ENCODE measurements around the gene PRSS37. TPM values are rescaled to one million over a fixed set of nuclear protein-coding genes. Genes with fewer than 3 reads are reported as not detected.

Gene PRSS37
- total and polyA plus RNA-seq, 2 of the 13 experiments (the other 11 are each of a cell fraction or from before 2014, with no cell fraction given), result not detected

DNA sequence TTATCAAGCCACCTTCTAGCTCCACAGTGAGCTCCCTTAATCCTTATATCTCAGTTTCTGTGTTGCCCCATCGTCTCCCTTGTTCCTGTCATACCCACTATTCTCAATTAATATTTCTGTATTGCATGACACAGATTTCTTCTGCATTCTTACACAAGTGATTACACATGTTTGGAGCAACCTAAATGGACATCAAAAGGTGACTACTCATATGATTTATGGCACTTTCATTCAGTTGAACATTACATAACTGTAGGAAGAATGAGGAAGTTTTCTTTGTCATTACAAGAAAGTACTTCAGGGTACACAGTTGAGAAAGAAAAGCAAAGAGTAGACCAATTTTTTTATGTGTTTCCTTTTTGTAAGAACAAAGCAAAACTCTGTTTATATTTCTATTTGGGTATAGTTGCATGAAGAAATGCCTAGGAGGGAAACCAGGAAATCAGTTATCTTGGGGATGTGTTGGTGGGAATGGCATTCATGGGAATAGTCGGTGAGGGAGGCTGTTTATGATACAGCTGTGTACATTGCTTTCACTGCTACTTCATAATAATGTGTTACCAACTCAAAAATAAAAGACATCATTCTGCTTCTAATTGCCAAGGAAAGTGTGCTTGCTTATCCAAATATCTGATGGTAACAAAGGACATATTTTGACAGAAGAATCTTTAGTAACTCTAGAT, 23.6 kb upstream of the PRSS37 start (continued):
- TF ChIP-seq, protein P1, sequence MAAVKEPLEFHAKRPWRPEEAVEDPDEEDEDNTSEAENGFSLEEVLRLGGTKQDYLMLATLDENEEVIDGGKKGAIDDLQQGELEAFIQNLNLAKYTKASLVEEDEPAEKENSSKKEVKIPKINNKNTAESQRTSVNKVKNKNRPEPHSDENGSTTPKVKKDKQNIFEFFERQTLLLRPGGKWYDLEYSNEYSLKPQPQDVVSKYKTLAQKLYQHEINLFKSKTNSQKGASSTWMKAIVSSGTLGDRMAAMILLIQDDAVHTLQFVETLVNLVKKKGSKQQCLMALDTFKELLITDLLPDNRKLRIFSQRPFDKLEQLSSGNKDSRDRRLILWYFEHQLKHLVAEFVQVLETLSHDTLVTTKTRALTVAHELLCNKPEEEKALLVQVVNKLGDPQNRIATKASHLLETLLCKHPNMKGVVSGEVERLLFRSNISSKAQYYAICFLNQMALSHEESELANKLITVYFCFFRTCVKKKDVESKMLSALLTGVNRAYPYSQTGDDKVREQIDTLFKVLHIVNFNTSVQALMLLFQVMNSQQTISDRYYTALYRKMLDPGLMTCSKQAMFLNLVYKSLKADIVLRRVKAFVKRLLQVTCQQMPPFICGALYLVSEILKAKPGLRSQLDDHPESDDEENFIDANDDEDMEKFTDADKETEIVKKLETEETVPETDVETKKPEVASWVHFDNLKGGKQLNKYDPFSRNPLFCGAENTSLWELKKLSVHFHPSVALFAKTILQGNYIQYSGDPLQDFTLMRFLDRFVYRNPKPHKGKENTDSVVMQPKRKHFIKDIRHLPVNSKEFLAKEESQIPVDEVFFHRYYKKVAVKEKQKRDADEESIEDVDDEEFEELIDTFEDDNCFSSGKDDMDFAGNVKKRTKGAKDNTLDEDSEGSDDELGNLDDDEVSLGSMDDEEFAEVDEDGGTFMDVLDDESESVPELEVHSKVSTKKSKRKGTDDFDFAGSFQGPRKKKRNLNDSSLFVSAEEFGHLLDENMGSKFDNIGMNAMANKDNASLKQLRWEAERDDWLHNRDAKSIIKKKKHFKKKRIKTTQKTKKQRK (IDR thresholded peaks at IDR 0.05; ENCODE audit: low read length), result no peak
- no peak for TF ChIP-seq ZNF382 (CRISPR knock-in tag; IDR thresholded peaks at IDR 0.05; ENCODE audit: borderline replicate concordance)
- TF ChIP-seq SYNCRIP (IDR thresholded peaks at IDR 0.05; ENCODE audit: insufficient read depth, low read depth, low read length), result no peak

DNA sequence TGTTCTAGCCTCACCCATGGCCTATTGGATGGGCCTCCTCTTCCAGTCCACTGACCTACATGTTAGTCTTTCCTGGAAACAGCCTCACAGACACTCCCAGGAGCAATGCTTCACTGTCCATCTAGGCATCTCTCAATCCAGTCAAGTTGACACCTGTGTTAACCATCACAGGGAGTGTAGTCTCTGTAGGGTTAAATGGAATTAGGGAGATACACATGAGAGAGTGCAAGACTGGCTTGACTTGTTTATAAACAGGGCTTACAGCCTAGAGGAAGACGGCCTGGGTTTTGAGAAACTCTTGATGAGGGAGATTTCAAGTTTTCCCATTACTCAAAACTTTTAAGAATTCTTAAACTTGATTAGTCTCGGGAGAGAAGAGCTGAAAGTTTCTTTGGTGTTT, 18.9 kb upstream of the PRSS37 start:
- H3K36me3 ChIP-seq (replicated peaks in 1 of 2; ENCODE audit: control insufficient read depth in 1 of 2, insufficient read depth in 2 of 2, low read length in 2 of 2), result no peaks in the 10 kb centered on the region
- H3K4me2 ChIP-seq (ENCODE audit: low read depth, low read length), result no peak overlapping the region
- no peaks in the 10 kb centered on the region for H3K9me3 ChIP-seq (ENCODE audit: low read length)
- ChIA-PET POLR2A (no interaction called here), CTCF (ENCODE audit: low intra/inter-chr PET ratio, low total read pairs) (no interaction called here)
- H4K20me1 ChIP-seq (ENCODE audit: insufficient read depth, low read length), result no peaks in the 10 kb centered on the region
- FAIRE-seq (no peak), DNase-seq (ENCODE audit: low spot score) (no peak), ATAC-seq (no peak)
- no peaks in the 10 kb centered on the region for H3K79me2 ChIP-seq (ENCODE audit: insufficient read depth, low read length)
- H3K27me3 ChIP-seq (ENCODE audit: control insufficient read depth in 1 of 2, insufficient read depth in 2 of 2, low read length in 2 of 2), result no peaks in the 10 kb centered on the region
- WGBS (ENCODE audit: low lambda C conversion rate), result 23% methylated on average over 2 of the region's 2 CpGs
- no peak overlapping the region for H2AFZ ChIP-seq (ENCODE audit: low read length)
- H3K9ac ChIP-seq (ENCODE audit: insufficient read depth, low read depth, low read length), result no peak overlapping the region
- no peaks in the 10 kb centered on the region for H3K4me1 ChIP-seq (ENCODE audit: insufficient read depth, low read length)
- no peak overlapping the region for H3K27ac ChIP-seq (ENCODE audit: extremely low read length, insufficient read depth, low read length)
- in situ Hi-C loops (cut with HindIII; ENCODE audit: extremely low pct_ligation_motif_present, low pct_unique_long_range_greater_than_20kb) (no loop called here), intact Hi-C loops (cut with micrococcal nuclease; ENCODE audit: unreplicated experiment) (no loop called here)
- H3K4me3 ChIP-seq (replicated peaks in 1 of 3; ENCODE audit: insufficient read depth in 1 of 3, low read depth in 2 of 3, low read length in 3 of 3), result no peak overlapping the region
- BruUV-seq (replicated peaks), result no TSS peak
- TF ChIP-seq, protein P2, sequence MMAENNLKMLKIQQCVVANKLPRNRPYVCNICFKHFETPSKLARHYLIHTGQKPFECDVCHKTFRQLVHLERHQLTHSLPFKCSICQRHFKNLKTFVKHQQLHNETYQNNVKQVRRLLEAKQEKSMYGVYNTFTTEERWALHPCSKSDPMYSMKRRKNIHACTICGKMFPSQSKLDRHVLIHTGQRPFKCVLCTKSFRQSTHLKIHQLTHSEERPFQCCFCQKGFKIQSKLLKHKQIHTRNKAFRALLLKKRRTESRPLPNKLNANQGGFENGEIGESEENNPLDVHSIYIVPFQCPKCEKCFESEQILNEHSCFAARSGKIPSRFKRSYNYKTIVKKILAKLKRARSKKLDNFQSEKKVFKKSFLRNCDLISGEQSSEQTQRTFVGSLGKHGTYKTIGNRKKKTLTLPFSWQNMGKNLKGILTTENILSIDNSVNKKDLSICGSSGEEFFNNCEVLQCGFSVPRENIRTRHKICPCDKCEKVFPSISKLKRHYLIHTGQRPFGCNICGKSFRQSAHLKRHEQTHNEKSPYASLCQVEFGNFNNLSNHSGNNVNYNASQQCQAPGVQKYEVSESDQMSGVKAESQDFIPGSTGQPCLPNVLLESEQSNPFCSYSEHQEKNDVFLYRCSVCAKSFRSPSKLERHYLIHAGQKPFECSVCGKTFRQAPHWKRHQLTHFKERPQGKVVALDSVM (CRISPR knock-in tag; IDR thresholded peaks at IDR 0.05), result no peak
- TF ChIP-seq, protein P3, sequence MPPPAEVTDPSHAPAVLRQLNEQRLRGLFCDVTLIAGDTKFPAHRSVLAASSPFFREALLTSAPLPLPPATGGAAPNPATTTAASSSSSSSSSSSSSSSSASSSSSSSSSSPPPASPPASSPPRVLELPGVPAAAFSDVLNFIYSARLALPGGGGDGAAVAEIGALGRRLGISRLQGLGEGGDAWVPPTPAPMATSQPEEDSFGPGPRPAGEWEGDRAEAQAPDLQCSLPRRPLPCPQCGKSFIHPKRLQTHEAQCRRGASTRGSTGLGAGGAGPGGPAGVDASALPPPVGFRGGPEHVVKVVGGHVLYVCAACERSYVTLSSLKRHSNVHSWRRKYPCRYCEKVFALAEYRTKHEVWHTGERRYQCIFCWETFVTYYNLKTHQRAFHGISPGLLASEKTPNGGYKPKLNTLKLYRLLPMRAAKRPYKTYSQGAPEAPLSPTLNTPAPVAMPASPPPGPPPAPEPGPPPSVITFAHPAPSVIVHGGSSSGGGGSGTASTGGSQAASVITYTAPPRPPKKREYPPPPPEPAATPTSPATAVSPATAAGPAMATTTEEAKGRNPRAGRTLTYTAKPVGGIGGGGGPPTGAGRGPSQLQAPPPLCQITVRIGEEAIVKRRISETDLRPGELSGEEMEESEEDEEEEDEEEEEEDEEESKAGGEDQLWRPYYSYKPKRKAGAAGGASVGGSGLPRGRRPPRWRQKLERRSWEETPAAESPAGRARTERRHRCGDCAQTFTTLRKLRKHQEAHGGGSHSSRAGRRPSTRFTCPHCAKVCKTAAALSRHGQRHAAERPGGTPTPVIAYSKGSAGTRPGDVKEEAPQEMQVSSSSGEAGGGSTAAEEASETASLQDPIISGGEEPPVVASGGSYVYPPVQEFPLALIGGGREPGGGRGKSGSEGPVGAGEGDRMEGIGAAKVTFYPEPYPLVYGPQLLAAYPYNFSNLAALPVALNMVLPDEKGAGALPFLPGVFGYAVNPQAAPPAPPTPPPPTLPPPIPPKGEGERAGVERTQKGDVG (CRISPR knock-in tag; IDR thresholded peaks at IDR 0.05; ENCODE audit: borderline replicate concordance), result no peak
- no peak for TF ChIP-seq NR3C1 (CRISPR knock-in tag; IDR thresholded peaks at IDR 0.05)
- TF ChIP-seq NFATC3 (CRISPR knock-in tag; IDR thresholded peaks at IDR 0.05), result no peak
- TF ChIP-seq, protein P4, sequence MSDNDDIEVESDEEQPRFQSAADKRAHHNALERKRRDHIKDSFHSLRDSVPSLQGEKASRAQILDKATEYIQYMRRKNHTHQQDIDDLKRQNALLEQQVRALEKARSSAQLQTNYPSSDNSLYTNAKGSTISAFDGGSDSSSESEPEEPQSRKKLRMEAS (IDR thresholded peaks at IDR 0.05), result no peak
- TF ChIP-seq ZNF7 (CRISPR knock-in tag; IDR thresholded peaks at IDR 0.05), result no peak
- TF ChIP-seq, protein P5, sequence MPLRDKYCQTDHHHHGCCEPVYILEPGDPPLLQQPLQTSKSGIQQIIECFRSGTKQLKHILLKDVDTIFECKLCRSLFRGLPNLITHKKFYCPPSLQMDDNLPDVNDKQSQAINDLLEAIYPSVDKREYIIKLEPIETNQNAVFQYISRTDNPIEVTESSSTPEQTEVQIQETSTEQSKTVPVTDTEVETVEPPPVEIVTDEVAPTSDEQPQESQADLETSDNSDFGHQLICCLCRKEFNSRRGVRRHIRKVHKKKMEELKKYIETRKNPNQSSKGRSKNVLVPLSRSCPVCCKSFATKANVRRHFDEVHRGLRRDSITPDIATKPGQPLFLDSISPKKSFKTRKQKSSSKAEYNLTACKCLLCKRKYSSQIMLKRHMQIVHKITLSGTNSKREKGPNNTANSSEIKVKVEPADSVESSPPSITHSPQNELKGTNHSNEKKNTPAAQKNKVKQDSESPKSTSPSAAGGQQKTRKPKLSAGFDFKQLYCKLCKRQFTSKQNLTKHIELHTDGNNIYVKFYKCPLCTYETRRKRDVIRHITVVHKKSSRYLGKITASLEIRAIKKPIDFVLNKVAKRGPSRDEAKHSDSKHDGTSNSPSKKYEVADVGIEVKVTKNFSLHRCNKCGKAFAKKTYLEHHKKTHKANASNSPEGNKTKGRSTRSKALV (CRISPR knock-in tag; IDR thresholded peaks at IDR 0.05), result no peak
- no peak for TF ChIP-seq ZSCAN31 (CRISPR knock-in tag; IDR thresholded peaks at IDR 0.05; ENCODE audit: low read depth)

Measured in HepG2 (cell line).